NCI-H2171 treated with DMSO at 0.1 percent for 48 hours (cell line): ENCODE results near the gene MYO9B.
"Not testable (repeated sequence)": the region's sequence is repeated elsewhere in the genome, so short reads cannot be mapped to it uniquely, and the experiment has no call there.

Experiments used
- DNase-seq: peaks from one replicate; lab custom pipeline; 2025; lab: John Stamatoyannopoulos, UW

The MYO9B gene

DNA sequence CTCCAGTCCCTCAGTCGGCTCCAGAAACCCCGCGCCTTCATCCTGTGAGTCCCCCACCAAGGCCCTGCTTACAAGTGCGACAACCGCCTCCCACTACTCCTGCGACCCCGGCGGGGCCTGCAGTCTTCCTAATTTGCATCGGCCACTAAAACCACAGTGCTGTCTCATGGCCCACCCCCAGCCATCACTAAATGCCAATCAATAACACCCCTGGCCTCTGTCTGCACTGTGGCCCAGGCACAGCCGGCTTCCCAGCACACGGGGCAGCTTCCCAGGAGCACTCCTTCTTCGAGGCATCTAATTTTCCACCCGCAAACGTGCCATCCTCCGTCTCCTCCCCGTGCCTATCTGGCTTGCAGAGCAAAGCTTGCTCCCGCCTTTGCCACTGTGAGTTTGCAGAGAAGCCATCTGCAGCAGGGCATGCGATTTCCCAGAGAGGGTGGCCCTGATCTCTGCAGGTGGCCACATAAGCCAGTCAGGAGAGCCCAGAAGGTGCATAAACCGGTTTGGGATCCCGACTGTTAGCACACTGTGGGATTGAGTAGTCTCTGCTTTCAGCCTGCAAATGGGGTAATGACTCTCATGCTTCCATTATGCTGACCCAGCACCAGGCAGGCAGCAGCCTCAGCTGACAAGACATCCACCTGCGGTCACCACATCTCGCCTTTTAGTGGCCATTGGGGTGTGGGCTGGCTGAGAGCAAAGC is 105.6 kb downstream of the MYO9B start:
- DNase-seq = no peak

DNA sequence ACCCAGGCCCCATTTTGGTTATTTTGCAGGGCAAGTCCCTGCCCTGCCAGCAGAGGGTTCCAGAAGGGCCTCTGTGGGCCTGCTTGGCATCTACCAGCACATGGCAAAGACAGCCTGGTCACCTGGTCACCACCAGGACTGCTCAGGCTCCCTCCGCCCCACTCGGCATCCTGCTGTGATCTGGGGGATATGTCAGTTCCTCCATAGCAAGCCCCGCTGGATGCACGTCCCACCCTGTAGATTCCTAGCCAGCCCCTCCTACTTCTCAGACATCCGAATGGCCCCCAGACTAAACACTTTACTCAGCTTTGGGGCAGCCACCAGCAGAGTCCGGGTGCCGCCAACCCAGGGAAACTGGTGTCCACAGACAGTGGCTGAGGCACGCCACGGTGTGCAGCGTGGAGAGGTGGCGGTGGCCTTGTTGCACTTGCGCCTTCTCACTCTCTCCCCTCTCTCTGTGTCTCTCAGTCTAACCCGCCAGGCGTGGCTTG is 107.7 kb downstream of the MYO9B start:
- DNase-seq = no peak

DNA sequence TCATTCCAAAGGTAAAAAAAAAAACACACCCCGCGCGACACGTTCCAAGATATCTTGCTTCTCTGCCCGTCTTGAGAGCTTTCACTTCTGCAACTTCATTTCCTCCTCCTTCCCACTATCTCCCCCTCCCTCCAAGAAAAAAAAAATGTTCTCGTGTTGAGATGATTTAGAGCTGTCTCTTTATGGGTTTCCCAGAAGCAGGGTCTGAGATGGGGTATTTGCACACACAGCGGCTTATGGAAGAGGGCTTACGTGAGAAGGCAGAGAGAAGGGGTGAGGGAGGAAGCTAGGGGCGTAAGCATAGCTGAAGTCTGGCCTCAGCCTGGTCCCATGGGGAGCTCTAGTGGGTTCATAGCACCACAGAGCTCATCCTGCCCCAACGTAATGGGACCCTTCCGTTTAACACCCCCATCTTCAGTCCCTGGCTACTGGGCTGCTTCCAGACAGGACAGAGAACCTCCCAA is 108.3 kb downstream of the MYO9B start:
- DNase-seq = no peak

DNA sequence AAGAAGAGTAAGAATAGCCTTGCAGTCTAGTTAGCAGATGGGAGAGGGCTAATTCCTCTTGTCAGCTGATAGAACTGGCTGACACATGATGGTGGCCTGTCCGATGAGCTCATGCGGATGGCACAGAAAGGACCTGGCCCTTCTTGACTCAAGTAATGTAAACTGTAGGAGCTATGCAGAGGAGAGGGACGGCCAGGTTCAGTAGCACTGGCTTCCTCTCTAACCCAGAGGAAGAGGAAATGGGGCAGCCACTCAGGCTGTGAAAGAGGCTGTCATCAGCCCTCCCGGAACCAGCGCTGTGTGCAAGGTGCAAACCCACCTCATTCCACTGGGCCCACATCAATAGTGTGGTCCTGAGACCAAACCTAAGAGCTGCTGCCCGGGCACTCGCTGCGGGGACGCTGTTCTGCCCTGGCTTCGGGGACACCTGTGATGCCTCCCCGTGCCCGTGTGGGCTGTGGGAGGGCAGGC is 108.8 kb downstream of the MYO9B start:
- DNase-seq = no peak

DNA sequence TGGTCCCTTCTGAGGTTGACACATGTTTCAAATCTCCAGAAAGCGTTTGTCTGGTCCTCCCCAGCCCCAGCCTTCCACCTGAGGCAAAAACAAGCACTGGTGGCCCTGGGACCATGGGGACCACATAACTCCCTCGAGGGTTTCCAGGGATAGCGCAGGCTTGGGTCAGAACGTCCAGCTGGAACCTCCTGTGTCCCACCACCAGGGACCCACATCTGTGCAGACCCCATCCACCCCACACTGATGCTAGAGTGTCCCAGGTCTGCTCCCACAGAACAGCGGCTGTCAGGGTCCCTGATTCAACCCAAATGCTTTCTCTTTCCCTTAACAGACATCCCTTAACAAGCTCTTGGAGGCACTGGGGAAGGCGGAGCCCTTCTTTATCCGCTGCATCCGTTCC is 110.0 kb downstream of the MYO9B start:
- DNase-seq = no peak

DNA sequence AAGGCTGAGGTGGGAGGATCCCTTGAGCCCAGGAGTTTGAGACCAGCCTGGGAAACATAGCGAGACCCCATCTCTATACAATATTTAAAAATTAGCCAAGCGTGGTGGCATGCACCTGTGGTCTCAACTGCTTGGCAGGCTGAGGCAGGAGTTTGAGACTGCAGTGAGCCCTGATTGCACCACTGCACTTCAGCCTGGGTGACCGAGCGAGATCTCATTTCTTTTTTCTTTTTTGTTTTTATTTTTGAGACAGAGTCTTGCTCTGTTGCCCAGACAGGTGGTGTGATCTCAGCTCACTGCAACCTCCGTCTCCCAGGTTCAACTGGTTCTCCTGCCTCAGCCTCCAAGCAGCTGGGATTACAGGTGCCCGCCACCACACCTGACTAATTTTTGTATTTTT is 116.2 kb downstream of the MYO9B start:
- not testable (repeated sequence) for DNase-seq

DNA sequence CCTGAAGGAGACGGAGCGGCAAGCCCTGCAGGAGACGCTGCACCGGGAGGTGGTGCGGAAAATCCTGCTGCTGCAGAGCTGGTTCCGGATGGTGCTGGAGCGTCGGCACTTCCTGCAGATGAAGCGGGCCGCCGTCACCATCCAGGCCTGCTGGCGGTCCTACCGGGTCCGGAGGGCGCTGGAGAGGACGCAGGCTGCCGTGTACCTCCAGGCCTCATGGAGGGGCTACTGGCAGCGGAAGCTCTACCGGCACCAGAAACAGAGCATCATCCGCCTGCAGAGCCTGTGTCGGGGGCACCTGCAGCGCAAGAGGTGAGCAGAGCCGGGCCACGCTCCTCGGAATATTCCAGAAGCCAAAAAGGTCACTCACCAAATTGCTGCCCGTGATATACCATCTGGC is 117.2 kb downstream of the MYO9B start:
- no peak for DNase-seq

DNA sequence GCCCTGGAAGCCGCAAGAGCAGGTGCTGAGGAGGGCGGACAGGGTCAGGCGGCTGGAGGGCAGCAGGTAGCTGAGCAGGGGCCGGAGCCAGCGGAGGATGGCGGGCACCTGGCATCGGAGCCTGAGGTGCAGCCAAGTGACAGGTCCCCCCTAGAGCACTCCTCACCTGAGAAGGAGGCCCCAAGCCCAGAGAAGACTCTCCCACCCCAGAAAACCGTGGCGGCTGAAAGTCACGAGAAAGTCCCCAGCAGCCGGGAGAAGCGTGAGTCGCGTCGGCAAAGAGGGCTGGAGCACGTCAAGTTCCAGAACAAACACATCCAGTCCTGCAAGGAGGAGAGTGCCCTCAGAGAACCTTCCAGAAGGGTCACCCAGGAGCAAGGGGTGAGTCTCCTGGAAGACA is 119.0 kb downstream of the MYO9B start:
- DNase-seq = no peak

DNA sequence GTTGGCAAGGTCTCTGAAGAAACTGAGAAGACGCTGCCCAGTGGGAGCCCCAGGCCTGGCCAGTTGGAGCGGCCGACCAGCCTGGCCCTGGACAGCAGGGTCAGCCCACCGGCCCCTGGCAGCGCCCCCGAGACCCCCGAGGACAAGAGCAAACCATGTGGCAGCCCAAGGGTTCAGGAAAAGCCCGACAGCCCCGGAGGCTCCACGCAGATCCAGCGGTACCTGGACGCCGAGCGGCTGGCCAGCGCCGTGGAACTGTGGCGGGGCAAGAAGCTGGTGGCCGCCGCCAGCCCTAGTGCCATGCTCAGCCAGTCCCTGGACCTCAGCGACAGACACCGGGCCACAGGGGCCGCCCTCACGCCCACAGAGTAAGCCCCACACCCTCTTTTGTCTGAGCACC is 119.5 kb downstream of the MYO9B start:
- DNase-seq = no peak

DNA sequence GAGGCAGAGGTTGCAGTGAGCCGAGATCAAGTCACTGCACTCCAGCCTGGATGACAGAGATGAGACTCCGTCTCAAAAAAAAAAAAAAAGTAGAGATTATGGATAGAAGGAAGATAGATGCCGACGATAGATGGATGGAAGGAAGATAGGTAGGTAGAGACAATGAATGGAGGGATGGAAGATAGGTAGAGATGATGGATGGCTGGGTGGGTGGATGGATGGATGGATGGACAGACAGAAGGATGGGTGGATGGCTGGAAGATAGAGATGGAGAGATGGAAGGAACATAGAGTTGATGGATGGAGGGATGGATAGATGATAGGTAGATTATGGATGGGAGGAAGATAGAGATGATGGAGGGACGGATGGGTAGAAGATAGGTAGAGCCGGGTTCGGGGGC is 121.0 kb downstream of the MYO9B start:
- no peak for DNase-seq

DNA sequence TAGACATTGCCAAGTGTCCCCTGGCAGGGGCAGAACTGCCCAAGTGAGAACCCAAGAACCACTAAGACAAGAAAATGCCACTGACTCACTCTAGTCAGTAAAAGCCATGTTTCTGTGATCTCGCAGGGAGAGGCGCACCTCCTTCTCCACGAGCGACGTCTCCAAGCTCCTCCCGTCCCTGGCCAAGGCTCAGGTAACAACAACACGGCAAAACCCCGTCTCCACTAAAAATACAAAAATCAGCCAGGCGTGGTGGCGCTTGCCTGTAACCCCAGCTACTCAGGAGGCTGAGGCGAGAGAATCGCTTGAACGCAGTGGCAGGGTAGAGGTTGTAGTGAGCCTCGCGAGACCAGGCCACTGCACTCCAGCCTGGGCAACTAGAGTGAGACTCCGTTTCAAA is 122.1 kb downstream of the MYO9B start:
- DNase-seq = no peak

DNA sequence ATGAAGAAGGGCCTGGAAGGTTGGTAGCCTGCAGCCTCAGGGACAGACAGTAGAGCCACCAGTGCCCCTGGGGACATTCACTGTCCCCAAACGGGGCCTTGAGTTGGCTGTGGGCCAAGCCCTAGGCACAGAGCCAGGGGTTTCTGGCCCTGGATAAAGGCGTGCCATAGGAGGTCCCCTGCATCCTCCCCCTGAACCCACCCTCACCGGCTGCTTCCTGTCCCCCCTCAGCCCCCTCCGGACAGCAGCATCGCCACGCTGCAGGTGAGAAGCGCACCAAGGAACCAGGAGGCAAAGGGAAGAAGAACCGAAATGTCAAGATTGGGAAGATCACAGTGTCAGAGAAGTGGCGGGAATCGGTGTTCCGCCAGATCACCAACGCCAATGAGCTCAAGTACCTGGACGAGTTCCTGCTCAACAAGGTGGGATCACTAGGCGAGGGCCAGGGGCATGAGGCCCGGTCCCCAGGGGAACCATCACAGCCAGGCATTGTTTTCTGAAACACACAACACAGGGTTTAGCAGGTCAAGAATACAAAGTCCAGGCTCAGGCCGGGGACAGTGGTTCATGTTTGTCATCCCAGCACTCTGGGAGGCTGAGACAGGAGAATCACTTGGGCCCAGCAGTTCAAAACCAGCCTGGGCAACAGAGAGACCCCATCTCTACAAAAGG is 125.0 kb downstream of the MYO9B start:
- no peak for DNase-seq

DNA sequence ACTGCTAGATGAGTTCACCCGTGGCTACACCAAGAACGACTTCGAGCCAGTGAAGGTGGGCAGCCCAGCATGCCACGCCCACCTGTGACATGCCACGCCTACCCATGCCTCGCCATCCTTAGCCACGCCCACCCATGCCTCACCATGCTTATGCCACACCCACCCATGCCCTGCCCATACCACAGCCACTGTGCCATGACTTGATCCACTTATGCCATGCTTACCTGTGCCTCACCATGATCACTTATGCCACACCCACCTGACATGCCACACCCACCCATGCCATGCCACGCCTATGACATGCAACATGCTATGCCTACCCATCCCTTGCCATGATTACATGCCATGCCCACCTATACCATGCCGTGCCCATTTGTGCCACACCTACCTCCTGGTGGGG is 126.7 kb downstream of the MYO9B start:
- DNase-seq = no peak

DNA sequence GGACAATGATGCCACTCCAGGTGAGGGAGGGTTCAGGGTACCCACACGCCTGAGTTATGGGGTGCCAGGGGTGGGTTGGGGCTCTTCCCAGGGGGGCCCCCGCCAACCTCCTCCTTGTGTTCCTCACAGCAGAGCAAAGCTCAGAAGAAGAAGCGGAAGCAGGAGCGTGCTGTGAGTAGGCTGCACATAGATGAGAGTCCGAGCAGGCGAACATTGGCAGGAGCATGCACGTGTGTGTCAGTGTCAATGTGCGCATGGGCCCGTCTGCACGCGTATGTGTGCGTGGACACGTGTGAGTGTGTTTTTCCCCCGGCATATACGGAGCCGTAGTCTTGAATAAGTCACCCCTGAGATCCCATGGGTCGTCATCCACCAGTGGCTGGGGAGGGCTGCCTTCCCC is 127.1 kb downstream of the MYO9B start:
- DNase-seq = no peak

DNA sequence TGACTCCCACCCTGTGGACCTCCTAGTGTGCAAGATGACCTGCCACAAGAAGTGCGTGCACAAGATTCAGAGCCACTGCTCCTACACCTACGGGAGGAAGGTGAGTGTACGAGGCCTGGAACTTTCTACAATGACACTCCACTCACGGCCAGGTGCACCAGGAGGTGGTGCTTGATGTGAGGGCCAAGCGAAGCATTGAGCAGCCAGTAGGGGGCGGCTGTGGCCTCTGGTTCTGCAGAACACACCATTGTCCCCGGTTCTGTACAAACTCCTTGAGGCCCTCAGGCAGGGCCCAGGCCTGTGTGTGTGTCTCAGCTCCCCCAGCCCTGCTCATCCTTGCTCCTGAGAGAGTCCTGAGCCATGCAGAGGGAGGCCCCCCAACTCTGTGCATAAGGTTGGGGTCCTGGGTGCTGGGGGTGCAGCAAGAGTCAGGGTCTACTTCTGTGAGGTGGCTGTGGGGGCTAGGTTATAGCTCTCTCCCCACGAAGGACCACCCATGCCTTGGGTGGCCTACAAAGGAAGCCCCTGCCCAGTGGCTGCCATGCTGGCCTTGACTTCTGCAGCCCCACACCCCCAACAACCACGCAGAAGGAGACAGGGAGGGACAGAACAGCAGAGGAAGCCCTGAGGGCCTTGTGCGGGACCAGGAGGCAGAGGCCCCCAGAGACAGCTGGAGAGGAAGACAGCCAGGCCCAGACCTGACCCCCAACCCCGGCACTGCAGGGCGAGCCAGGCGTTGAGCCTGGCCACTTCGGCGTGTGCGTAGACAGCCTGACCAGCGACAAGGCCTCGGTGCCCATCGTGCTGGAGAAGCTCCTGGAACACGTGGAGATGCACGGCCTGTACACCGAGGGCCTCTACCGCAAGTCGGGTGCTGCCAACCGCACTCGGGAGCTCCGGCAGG is 129.9 kb downstream of the MYO9B start:
- DNase-seq = no peak

DNA sequence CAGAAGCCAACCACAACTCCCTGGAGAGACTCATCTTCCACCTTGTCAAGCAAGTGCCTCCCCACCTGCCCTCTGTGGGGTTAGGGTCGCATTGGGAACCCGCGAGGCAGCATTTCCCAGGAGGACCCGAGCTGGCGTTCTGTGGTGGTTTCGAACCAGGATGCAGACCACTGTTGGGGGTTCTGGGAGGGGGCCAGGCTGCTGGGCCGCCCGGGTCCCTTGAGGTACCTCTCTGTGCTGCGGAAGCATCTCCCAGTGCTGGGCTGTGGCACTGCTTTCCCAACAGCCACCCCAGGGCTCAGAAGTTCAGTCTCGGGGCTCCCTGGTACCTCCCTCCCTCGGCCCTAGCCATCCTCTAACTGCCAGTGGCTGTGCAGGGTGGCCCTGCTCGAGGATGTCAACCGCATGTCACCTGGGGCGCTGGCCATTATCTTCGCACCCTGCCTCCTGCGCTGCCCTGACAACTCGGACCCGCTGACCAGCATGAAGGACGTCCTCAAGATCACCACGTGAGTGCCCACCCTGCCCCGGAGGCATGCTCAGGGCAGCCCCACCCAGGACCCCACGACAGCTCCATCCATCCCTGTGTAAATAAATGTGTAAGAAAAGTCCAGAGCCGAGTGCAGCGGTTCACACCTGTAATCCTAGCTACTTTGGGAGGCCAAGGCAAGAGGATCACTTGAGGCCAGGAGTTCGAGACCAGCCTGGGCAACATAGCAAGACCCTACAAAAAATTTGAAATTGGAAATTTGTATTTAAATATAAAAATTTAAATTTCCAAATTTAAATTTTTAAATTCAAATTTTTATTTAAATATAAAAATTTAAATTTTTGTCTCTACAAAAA is 131.4 kb downstream of the MYO9B start:
- DNase-seq = peak; percentile 47

DNA sequence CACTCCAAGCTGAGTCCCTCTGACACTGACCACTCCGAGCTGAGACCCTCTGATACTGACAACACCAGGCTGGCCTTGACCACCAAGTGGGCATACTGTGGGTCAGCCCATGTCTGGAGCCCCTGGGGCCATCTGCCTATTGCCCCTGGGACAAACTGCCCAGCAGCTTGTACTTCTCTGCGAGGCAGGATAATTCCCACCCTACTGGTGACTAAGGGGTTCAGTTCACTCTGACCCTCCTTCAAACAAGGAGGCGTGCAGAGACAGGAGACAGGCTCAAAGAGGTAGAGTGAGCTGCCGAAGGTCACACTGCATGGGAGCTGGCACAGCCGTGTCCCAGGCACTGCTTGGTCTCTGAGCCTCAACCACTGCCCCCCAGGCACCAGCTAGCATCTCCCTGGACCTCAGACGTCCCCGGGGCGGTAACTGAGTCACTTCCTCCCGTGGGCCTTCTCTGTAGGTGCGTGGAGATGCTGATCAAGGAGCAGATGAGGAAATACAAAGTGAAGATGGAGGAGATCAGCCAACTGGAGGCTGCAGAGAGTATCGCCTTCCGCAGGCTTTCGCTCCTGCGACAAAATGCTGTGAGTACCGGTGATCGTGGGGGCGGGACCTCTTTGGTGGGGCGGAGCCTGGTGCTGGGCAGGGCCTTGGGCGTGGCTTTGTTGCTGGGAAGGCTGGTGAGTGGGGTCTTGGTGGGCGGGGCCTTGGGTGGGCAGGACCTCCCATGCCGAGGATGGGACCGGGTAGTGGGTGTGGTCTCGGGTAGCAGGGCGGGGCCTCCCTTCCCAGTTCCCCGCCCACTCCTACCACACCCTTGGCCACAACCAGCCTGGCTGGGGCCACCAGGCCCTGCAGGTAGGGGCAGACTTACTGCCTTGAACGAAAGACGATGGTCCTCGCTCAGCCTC is 133.8 kb downstream of the MYO9B start:
- no peak for DNase-seq

DNA sequence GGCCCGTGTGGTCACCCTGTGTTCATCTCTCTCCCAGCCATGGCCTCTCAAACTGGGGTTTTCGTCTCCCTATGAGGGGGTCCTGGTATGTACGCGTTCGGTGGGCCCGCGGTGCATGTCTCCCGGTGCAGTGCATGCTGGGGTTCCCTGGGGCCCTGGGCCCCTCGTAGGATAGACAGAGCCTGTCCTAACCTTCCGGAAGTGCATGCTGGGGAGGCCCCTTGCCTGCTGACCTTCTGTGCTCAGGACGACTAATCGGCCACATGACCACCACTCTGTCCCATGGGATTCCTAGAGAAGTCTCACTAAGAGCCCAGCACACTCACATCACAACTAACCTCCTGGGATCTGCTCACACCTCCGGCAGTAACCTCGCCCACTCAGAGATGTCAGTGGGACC is 134.7 kb downstream of the MYO9B start:
- no peak for DNase-seq

DNA sequence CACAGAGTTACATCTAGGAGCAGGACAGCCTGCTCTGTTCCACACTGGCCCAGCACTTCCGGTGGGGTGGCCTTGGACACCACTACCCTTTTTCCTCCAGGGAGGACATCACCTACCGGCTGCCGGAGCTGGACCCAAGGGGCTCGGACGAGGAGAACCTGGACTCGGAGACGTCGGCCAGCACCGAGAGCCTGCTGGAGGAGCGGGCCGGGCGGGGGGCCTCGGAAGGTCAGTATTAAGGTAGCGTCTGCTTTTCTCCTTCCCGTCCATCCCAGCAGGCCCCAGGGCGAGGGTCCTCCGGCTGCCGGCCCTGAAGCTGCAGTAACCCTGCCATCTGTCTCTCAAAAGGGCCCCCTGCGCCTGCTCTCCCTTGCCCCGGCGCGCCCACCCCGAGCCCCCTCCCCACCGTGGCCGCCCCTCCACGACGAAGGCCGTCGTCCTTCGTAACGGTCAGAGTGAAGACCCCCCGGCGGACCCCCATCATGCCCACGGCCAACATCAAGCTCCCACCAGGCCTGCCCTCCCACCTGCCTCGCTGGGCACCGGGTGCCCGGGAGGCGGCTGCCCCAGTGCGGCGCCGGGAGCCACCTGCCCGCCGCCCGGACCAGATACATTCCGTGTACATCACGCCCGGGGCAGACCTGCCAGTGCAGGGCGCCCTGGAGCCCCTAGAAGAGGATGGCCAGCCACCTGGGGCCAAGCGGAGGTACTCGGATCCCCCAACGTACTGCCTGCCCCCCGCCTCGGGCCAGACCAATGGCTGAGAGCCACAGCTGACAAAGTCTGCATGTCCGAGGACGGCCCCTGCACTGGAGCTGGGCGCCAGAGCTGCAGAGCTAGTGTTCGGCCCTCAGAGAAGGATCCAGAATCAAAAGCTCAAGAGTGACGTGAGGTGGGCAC is 136.2 kb downstream of the MYO9B start:
- DNase-seq = no peak
